ENCODE data around the gene WDR18. TPM values are rescaled to one million over a fixed set of nuclear protein-coding genes. Genes with fewer than 3 reads are reported as not detected.

Gene WDR18
- total and polyA plus RNA-seq, 4 donors = 24.3 to 45.3 (median 37.7) TPM

- Histone ChIP-seq H3K36me3 (ENCODE audit: control insufficient read depth in 4 of 4, insufficient read depth in 3 of 4, low read depth in 1 of 4, low read length in 3 of 4) (peaks cover 2 to 12% (median 3%) of the 10 kb centered on the region in 4 donors), H3K9ac (ENCODE audit: low read depth in 1 of 2, low read length in 2 of 2) (no peak overlapping the region), H3K4me3 (ENCODE audit: low read depth in 1 of 3, low read length in 3 of 3) (no peak overlapping the region), H3K9me3 (ENCODE audit: control insufficient read depth in 4 of 4, low read length in 3 of 4) (no peaks in the 10 kb centered on the region), H3K4me1 (ENCODE audit: control insufficient read depth in 4 of 4, insufficient read depth in 4 of 4, low read length in 3 of 4) (peaks cover 30 to 49% (median 39%) of the 10 kb centered on the region in 4 donors), H3K27me3 (ENCODE audit: control insufficient read depth in 4 of 4, insufficient read depth in 4 of 4, low read length in 3 of 4) (no peaks in the 10 kb centered on the region), H3K27ac (ENCODE audit: low read depth in 1 of 2, low read length in 2 of 2) (no peak overlapping the region)
- 93% methylated on average over 9 of the region's 9 CpGs for WGBS
- no peak for TF ChIP-seq HNF4A (conservative IDR thresholded peaks at IDR 0.05)
- TF ChIP-seq FOXA1 (IDR thresholded peaks at IDR 0.05) = no peak
- TF ChIP-seq, protein P1, sequence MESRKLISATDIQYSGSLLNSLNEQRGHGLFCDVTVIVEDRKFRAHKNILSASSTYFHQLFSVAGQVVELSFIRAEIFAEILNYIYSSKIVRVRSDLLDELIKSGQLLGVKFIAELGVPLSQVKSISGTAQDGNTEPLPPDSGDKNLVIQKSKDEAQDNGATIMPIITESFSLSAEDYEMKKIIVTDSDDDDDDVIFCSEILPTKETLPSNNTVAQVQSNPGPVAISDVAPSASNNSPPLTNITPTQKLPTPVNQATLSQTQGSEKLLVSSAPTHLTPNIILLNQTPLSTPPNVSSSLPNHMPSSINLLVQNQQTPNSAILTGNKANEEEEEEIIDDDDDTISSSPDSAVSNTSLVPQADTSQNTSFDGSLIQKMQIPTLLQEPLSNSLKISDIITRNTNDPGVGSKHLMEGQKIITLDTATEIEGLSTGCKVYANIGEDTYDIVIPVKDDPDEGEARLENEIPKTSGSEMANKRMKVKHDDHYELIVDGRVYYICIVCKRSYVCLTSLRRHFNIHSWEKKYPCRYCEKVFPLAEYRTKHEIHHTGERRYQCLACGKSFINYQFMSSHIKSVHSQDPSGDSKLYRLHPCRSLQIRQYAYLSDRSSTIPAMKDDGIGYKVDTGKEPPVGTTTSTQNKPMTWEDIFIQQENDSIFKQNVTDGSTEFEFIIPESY (IDR thresholded peaks at IDR 0.05) = no peak
- no peak for TF ChIP-seq EGR1 (IDR thresholded peaks at IDR 0.05; ENCODE audit: low read depth in 2 of 2)
- no peak for TF ChIP-seq RAD21 (IDR thresholded peaks at IDR 0.05)
- TF ChIP-seq FOXA2 (IDR thresholded peaks at IDR 0.05) = no peak
- TF ChIP-seq RXRA (IDR thresholded peaks at IDR 0.05) = no peak
- no peak for TF ChIP-seq SP1 (IDR thresholded peaks at IDR 0.05)
- no peak for DNase-seq (ENCODE audit: low spot score)
These were observed 33.8 kb downstream of the WDR18 start for GRCh38 chr19:1017906-1018305.

DNA sequence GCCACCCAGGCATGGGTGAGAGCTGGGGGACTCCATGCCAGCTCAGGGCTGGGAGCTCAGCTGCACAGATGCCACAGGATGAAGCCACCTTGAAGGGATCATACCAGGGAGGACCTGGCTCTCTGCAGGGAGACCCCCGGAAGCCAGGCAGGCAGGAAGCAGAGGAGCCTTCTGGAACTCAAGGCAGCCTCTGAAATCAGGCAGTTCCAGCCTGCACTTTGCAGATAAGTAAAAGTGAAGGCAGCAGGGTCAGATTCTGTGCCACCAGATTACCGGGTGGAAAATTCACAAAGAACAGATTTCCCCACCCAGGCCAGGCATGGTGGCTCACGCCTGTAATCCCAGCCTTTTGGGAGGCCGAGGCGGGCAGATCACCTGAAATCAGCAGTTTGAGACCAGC lies 34.2 kb downstream of the WDR18 start:
- Histone ChIP-seq H3K9ac (ENCODE audit: low read depth in 1 of 2, low read length in 2 of 2) (no peak overlapping the region), H3K9me3 (ENCODE audit: control insufficient read depth in 4 of 4, low read length in 3 of 4) (no peaks in the 10 kb centered on the region), H3K4me3 (ENCODE audit: low read depth in 1 of 3, low read length in 3 of 3) (no peak overlapping the region), H3K27me3 (ENCODE audit: control insufficient read depth in 4 of 4, insufficient read depth in 4 of 4, low read length in 3 of 4) (no peaks in the 10 kb centered on the region), H3K27ac (ENCODE audit: low read depth in 1 of 2, low read length in 2 of 2) (no peak overlapping the region), H3K36me3 (ENCODE audit: control insufficient read depth in 4 of 4, insufficient read depth in 3 of 4, low read depth in 1 of 4, low read length in 3 of 4) (peaks cover 0 to 7% (median 3%) of the 10 kb centered on the region in 4 donors), H3K4me1 (ENCODE audit: control insufficient read depth in 4 of 4, insufficient read depth in 4 of 4, low read length in 3 of 4) (peaks cover 30 to 49% (median 39%) of the 10 kb centered on the region in 4 donors)
- no peak for DNase-seq (ENCODE audit: low spot score)
- TF ChIP-seq RXRA (IDR thresholded peaks at IDR 0.05) (no peak), EGR1 (IDR thresholded peaks at IDR 0.05; ENCODE audit: low read depth in 2 of 2) (no peak)
- TF ChIP-seq, protein P2, sequence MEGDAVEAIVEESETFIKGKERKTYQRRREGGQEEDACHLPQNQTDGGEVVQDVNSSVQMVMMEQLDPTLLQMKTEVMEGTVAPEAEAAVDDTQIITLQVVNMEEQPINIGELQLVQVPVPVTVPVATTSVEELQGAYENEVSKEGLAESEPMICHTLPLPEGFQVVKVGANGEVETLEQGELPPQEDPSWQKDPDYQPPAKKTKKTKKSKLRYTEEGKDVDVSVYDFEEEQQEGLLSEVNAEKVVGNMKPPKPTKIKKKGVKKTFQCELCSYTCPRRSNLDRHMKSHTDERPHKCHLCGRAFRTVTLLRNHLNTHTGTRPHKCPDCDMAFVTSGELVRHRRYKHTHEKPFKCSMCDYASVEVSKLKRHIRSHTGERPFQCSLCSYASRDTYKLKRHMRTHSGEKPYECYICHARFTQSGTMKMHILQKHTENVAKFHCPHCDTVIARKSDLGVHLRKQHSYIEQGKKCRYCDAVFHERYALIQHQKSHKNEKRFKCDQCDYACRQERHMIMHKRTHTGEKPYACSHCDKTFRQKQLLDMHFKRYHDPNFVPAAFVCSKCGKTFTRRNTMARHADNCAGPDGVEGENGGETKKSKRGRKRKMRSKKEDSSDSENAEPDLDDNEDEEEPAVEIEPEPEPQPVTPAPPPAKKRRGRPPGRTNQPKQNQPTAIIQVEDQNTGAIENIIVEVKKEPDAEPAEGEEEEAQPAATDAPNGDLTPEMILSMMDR (IDR thresholded peaks at IDR 0.05; ENCODE audit: low read depth, low read length, missing input control) = no peak
- TF ChIP-seq, protein P3, sequence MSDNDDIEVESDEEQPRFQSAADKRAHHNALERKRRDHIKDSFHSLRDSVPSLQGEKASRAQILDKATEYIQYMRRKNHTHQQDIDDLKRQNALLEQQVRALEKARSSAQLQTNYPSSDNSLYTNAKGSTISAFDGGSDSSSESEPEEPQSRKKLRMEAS (IDR thresholded peaks at IDR 0.05) = no peak
- 81% methylated on average over 5 of the region's 5 CpGs for WGBS

- no peak for DNase-seq (ENCODE audit: low spot score)
- Histone ChIP-seq H3K27me3 (ENCODE audit: control insufficient read depth in 4 of 4, insufficient read depth in 4 of 4, low read length in 3 of 4) (no peaks in the 10 kb centered on the region), H3K9me3 (ENCODE audit: control insufficient read depth in 4 of 4, low read length in 3 of 4) (no peaks in the 10 kb centered on the region), H3K36me3 (ENCODE audit: control insufficient read depth in 4 of 4, insufficient read depth in 3 of 4, low read depth in 1 of 4, low read length in 3 of 4) (peaks cover 0 to under 1% (median under 1%) of the 10 kb centered on the region in 4 donors), H3K27ac (ENCODE audit: low read depth in 1 of 2, low read length in 2 of 2) (no peak overlapping the region), H3K4me3 (ENCODE audit: low read depth in 1 of 3, low read length in 3 of 3) (peak overlapping the region in 2 of 3 donors; percentile 78 to 89), H3K9ac (ENCODE audit: low read depth in 1 of 2, low read length in 2 of 2) (peak overlapping the region in 1 of 2 donors; percentile 90), H3K4me1 (ENCODE audit: control insufficient read depth in 4 of 4, insufficient read depth in 4 of 4, low read length in 3 of 4) (peaks cover 30 to 49% (median 39%) of the 10 kb centered on the region in 4 donors)
- WGBS = 52% methylated on average over 17 of the region's 17 CpGs
- TF ChIP-seq FOXA1 (IDR thresholded peaks at IDR 0.05) = no peak
- TF ChIP-seq GABPA (IDR thresholded peaks at IDR 0.05 in 1 of 2, conservative IDR thresholded peaks at IDR 0.05 in 1 of 2) = no peak
- no peak for TF ChIP-seq FOXA2 (IDR thresholded peaks at IDR 0.05)
- TF ChIP-seq TAF1 (conservative IDR thresholded peaks at IDR 0.05) = no peak
- TF ChIP-seq, protein P2 (IDR thresholded peaks at IDR 0.05; ENCODE audit: low read depth, low read length, missing input control) = no peak
- TF ChIP-seq, protein P1 (IDR thresholded peaks at IDR 0.05) = no peak
- TF ChIP-seq SP1 (IDR thresholded peaks at IDR 0.05) = no peak
- TF ChIP-seq YY1 (IDR thresholded peaks at IDR 0.05) = no peak
- TF ChIP-seq ATF3 (IDR thresholded peaks at IDR 0.05) = no peak
These were observed 34.9 kb downstream of the WDR18 start for GRCh38 chr19:1018932-1019615.
